GM18909 (cell line): ENCODE measurements around the gene PDGFRB.
A peak's percentile ranks its signal among the peaks of the same experiment; 100 is the strongest.
"Not testable (repeated sequence)": the region's sequence is repeated elsewhere in the genome, so short reads cannot be mapped to it uniquely, and the experiment has no call there.

Experiments used
- ATAC-seq: cut with Tn5 transposase; IDR thresholded peaks from one replicate; pipeline ENCODE4 v1.9.1; 2021; ENCODE audit warnings: mild to moderate bottlenecking; ENCODE audit not compliant: unreplicated experiment, poor library complexity

Gene PDGFRB

DNA sequence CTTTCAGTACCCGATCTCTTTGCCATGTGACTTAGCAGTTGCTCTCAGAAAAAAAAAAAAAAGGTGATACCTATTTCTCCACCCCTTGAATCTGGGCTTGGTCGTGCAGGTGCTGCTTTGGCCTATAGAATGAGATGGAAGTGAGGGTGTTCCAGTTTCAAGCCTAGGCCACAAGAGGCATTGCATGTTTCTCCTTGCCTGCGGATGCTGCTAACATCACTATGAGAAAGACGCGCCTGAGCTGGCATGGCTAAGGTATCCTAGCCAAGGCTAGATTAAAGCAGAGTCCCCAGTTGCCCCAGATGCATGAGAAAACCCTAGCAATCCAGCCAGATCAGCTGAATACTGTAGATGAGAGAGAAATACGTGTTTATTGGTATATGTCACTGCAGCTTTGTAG is 54.6 kb downstream of the PDGFRB start:
- ATAC-seq = no peak

DNA sequence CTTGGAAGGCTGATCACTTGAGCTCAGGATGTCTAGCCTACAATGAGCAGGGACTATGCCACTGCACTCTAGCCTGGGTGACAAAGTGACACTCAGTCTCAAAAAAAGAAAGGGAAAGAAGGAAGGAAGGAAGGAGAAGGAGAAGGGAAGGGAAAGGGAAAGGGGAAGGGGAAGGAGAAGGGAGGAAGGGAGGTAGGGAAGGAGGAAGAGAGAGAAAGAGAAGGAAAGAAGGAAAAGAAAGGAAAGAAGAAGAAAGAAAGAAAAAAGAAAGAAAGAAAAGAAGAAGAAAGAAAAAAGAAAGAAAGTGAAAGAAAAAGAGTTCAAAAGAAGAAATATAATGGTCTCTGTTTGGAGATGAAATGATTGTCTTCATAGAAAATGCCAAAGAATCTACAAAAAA is 58.5 kb downstream of the PDGFRB start:
- no peak for ATAC-seq

DNA sequence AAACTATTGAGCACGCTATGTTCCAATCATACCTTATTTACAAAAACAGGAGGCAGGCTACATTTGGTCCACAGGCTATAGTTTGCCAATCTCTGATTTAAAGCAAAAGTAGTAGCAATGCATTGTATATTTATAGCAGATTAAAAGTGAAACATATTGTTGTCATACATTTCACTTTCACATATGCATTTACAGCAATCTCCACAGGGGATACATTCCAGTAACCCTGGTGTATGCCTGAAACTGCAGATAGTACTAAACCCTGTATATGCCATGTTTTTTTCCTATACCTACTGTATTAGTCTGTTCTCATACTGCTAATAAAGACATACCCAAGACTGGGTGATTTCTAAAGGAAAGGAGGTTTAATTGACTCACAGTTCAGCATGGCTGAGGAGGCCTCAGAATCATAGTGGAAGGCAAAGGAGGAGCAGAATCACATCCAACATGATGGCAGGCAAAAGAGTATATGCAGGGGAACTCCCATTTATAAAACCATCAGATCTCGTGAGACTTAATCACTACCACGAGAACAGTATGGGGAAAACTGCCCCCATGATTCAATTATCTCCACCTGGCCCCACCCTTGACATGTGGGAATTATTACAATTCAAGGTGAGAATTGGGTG is 63.4 kb downstream of the PDGFRB start:
- ATAC-seq = no peak

DNA sequence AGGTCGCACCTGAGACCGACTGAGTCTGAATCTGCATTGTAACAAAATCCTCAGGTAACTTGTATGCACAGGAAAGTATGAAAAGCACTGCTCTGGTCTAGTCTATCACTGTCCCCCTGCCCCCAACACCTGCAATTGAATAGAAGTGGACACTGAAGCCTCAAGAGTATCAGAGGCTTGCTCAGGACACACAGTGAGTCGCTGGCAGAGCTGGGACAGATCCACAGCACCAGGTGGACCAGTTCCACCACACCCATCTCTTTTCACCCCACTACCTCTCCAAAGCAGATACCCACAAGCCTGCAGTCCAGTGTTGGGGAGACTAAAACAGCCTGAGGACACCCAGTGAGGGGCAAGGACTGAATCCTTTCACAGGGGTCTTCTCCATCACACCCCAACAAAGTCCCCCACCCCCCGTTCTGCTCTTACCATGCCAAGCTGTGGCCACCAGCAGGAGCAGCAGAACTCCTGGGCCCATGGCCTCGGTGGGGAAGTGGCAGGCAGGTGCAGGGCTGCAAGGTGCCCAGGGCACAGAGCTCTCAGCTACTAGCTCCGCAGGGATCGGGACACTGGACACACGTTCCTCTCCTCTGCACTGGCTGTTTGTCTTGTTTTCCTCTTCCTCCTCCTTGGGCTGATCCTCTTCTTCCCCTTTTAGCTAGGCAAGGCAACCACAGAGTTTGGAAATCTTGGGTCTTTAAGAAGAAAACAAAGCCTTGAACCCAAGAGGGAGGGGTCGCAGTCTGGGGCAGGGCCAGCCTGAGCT is 69.5 kb downstream of the PDGFRB start, which contains the start of gene CSF1R:
Gene CSF1R, minus strand, starts transcription at position 605 of the 766 bp plus-strand sequence. Its CDS starts 127 bp downstream, at position 478.
- no peak for ATAC-seq

DNA sequence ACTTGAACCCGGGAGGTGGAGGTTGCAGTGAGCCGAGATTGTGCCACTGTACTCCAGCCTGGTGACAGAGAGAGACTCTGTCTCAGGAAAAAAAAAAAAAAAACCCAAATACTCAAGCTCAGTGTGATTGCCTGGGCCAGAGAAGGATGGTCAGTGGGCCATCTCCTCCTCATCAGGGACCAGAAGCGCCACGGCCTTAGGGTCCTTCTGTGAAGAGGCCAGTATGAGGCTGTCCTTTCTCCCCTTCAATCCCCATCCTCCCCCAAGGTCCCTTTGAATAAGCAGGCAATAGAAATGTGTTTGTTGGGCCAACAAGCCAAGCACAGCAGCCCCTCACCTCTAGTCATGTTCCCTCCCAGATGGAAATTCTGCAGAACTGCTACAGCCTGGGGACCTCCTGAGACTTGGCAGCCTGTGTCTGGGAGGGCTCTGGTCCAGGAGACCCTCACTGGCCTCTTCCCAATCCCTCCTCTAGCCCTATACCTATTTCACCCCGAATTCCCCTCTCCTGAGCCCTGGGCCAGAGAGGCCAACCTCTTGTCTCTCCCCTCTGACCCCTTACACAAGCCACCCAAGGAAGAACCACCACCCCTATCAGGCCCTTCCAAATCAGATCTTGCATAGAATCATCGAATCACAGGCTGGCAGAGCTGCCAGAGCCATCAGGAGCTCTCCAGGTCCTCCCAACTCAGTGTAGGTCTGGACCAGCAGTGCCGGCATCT is 70.3 kb downstream of the PDGFRB start:
- ATAC-seq = no peak

DNA sequence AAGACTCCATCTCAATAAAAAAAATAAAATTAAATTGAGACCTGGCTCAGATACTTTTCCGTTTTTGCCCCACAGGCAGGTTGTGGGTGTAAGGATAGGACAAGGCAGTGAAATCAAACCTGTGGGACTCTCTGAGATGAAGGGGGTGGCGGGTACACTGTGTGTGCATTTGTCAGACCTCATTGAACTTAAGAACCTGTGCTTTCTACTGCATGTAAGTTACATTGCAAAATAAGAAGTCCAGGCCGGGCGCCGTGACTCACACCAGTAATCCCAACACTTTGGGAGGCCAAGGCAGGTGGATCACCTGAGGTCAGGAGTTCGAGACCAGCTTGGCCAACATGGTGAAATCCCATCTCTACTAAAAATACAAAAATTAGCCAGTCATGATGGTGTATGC is 70.9 kb downstream of the PDGFRB start:
- not testable (repeated sequence) for ATAC-seq

DNA sequence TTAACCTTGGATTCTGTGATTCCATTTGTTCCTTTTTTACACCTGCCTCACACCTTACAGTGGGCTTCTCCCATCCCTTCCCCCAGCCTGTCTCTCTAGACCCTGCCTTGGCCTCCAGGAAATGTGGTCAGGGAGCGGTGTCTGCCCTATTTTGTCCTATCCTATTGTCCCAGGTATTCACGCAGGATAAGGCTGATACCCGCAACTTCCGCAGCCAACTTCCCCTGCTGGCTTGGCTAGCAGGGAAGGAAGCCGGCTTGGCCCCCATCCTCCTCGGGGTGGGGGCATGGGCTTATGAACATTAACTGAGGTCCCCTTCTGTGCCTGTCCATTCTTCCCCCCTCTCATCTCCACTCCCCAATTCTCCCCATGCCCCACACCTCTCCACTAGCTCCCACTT is 72.8 kb downstream of the PDGFRB start:
- no peak for ATAC-seq

DNA sequence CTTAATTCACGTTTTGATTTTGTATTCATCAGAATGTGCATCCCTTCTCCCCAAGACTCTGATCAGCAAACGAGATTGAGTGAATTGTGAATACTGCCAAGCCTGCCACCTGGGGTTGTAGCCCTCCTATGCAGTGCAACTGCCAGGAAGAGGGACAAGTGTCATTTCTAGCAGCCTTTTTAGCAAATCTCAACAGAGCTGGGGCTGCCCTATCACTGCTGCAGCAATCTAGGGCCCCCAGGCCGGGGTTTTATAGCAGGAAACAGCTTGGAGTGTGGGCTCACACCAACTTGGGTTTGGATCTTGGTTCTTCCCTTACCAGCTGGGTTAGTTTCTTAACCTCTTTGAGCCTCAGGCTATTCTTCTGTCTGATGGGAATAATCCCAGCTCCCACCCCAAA is 73.3 kb downstream of the PDGFRB start:
- no peak for ATAC-seq

DNA sequence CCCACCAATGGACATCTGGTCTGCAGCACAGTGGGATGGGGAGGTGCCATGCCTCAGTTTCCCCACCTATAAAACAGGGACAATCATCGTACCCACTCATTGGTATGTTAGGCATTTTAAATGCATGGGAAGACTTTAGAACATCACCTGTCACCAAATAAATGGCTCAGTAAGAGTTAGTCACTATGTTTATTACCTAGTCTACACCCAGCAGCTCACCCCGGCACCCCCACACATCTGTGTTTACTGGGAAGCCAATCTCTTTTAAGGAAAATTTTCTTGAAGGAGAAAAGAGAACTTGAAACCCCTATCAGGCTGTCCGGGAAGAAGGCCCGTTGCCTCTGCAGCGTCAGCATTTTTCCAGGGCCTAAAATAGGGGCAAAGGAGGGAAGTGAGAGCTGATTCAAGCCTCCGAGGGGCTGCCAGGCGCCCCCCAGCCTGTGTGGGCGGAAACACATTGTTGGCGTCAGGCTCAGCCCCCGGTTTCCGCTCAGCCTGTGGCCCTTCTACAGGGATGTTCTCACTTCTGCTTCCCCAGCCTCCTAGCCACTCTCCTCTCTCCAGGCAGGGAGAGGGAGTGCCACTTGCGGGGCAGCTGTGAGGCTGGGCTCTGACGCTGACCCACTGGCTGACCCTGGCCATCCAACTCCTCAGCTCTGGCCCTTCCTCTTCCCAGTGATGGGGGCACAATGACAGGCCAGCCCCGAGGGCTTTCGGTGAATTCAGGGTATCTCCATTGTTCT is 73.9 kb downstream of the PDGFRB start:
- ATAC-seq = peak; percentile 83

DNA sequence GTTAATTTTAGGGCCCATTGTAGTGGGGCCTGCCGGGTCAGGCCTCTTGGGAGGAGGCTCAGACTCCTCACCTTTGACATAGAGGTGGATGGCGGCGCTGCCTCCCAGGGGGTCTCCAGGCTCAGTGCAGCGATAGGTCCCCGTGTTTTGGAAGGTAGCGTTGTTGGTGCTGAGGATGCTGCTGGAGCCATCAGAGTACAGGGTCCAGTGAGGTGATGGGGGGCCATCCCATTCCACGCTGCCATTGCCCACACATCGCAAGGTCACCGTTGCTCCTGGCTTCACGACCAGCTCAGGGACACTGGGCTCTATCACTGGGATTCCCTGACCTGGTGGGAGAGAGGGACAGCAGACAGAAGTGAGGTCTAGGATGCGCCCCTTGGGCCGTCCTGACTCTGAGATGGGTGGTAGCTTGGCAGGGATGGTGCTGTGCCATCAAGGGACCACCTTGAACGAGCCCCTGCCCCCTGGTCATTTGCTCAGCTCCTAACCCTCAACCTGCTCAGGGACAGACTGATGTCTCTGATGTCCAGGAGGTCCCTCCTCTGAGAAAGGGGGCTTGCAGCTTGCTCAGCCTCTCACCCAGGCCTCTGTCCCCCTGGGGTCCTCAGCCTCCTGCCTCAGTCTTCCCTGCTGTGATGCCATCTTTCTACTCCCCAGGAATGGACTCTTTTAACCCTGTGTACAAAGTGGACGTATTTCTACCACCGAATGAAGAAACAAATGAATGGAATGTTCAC is 74.8 kb downstream of the PDGFRB start:
- ATAC-seq = no peak

DNA sequence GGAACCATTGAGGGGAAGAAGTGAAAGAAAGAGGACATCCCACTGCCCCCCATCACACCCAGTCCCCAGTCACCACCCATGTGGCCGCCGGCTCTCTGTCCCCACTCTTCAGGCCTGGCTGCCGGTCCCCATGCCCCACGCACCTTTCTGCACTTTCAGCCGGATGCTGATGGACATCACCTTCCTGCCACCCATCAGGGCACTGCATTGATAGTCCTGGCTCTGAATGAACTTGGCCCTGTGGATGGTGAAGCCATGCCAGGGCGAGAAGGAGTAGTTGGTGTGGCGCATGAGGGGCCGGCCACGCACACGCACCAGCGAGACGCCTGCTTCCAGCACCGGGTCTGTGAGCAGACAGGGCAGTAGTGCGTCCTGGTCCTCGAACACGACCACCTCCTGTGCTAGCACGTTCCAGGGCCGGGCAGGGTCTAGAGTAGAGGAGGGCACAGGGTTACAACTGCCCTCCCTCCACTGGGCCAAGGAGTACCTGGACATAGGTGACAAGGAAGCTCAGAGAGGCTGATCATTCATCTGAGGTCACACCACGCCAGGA is 75.7 kb downstream of the PDGFRB start:
- ATAC-seq = no peak

DNA sequence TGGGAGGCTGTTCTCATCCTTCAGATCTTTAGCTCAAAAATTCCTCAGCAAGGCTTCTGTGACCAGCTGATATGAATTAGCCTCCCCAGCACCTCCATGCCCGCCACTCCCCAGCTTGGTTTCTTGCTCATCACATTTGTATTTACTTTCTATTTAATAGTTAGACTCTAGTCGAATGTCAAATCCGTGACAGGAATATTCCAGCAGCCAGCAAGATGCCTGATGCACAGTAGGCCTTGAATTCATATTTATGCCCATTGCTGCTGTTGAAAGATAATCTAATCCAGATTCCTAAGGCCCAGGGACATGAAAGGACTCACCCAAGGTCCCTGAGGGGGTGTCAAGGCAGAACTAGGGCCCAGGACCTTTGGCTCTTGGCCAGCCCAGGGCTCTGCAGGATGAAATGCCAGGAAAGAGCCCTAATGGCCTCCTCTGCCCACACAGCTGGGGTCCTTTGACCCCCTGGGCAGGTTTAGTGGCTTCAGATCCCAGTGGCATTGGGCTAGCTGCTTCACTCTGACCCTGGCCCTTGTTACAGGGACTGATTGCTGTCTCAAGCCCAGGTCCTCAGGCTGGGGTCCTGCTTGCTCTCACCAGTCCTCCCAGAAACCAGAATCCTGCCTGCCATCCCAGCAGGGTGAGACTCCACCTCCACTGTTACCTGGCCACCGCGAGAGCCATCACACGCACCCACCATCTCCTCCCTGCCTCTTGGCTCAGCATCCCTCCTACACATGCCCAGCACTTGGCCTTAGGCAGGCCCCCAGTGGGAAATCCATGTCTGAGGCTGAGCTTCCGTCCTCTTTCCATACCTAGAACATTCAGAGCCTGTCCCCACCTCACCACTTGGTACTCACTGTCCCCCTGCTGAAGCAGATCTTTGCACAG is 76.6 kb downstream of the PDGFRB start:
- no peak for ATAC-seq

DNA sequence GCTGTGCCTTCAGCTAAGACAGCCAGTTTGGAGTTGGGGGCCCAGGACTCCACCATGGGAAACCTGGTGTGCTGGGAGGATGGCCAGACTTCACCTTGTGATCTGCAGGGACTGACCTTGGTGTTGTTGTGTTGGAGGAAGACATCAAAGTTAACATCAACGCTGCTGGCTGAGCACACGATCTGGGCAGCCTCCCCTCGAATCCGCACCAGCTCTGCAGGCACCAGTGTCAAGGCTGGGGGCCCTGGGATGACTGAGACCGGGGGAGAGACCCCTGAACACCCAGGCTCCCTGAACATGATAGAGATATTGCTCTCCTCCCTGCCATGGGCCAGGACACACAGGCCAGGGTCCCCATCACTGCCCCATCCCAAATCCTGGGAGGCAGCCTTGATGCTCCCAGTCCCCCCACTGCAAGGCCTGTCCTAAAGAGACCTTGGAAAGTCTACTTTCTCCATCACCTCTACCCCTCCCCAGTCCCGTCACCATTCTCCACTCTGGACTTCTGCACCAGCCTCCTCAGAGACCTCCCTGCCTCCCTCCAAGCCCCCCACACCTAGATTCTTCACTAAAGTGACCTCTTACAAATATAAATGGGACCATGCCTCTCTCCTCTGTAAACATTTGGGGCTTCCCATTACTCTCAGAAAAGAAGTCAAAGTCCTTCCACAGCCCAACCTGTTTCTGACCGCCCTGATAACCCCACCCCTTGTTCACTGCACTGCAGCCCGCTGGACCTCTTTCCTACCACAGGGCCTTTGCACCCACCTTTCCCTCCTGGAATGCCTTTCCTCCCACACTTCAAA is 77.4 kb downstream of the PDGFRB start:
- ATAC-seq = no peak

DNA sequence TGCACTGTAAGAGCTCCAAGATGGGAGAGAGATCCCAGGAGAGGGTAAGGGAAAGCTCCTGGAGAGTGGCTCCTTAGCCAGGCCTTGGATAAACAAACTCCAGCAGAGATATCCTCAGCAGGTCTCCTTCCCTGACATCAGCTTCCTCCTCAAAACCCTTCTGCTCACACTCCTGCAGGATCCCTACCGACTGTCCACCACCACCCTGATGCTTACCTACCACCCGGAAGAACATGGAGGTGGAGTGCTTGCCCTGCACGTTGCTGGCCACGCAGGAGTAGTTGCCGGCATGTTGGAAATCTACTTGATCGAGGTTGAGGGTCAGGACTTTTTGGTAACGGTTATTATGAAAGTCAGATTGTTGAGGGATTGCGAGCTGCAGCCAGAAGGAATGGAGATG is 78.6 kb downstream of the PDGFRB start:
- no peak for ATAC-seq

DNA sequence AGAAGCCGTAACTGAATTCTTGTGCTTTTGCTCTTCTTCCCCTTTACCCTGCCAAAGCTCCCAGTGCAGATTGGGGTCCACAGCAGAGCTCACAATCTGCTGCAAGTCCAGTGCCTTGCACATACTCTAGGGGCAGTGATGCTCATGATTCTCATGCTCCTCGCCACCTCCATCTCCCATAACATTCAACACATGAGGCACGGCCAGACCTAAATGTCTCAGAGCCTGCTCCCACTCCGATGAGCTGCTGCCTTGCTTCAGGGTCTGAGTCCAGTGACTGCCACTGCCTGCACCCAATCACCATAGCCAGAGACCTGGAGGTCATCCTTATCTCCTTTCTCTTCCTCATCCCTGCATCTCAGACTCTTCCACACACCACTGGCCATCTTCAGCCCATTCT is 79.8 kb downstream of the PDGFRB start:
- no peak for ATAC-seq

DNA sequence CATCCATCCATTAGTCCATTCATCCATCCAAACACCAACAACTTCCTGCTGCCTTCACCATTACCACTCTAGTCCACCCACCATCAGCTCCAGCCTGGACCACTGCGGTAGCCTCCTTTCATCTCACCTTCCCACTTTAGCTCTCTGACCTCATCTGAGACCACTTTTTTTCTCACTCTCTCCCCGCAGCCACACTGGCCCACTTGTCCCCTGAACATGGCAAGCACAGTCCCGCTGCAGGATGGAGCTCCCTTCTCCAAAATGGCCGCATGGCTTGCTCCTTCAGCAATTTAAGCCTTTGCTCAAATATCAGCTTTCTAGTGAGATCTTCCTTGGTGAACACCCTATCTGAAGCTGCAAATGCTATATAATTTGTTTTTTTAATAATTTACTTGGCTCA is 80.4 kb downstream of the PDGFRB start:
- no peak for ATAC-seq

DNA sequence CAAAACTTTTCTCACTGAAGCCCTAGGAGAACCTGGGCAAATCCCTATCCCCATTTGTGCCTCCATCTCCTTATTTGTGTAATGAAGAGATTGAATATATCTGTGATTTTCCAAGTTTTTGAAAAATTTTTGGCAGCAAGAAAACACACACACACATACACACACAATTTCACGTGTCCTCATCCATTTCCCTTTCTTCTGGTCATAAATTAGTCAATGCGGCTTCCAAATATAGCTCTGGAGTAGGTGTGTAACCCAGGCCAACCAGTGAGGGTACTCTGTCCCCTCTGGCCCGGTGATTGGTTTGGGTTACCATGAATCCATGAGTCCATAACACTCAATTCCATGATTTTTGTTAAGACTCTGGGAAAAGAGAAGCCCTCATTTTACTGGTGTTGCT is 82.0 kb downstream of the PDGFRB start:
- ATAC-seq = no peak

DNA sequence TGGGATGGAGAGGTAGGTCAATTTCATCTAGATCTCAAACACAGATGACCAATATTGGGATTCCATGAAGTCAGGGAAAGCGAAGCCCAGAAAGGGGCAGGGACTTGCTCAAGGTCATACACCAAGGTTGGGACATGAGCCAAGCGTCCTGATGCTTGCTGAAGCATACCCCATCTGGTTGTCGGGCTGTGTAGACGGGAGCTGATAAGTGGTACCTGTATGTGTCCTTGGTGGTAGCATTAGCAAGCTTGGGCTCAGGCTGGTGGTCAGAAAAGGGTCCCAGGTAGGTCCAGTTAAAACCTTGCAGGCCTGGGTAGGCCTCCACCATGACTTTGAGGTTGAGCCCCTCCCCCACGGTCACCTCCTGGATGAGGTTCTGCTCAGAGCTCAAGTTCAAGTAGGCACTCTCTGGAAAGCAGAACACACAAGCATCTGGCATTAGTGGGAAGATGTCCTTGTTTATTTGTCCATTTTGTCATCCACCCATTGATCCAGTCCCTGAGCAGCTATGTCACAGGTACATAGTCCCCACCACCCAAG is 82.5 kb downstream of the PDGFRB start:
- ATAC-seq = no peak
